ENCODE measurements around the gene SPCS1. TPM values are rescaled to one million over a fixed set of nuclear protein-coding genes. Genes with fewer than 3 reads are reported as not detected.

The SPCS1 gene
- total RNA-seq, 1 experiment from 2014 or later, result 124 TPM

- ChIA-PET CTCF (no interaction called here), RAD21 (ENCODE audit: low non-redundant PET in 1 of 2, low total read pairs in 2 of 2, uncharacterized antibody in 2 of 2, unreplicated experiment in 2 of 2) (no interaction called here), POLR2A (no interaction called here)
- no peak for DNase-seq (ENCODE audit: low read depth, low spot score)
- Histone ChIP-seq H3K4me2 (ENCODE audit: low read length) (no peak overlapping the region), H2AFZ (ENCODE audit: low read depth, low read length, poor library complexity, severe bottlenecking) (no peak overlapping the region), H3K27me3 (ENCODE audit: insufficient read depth, low read length) (no peaks in the 10 kb centered on the region), H3K4me1 (ENCODE audit: control insufficient read depth in 1 of 2, insufficient read depth in 2 of 2, low read length in 2 of 2) (no peaks in the 10 kb centered on the region), H3K79me2 (ENCODE audit: insufficient read depth, low read length) (no peaks in the 10 kb centered on the region), H3K9me3 (ENCODE audit: control insufficient read depth in 1 of 2, insufficient read depth in 1 of 2, low read depth in 1 of 2, low read length in 2 of 2) (no peaks in the 10 kb centered on the region), H3K9ac (ENCODE audit: low read length) (no peak overlapping the region), H3K36me3 (ENCODE audit: control insufficient read depth in 1 of 2, insufficient read depth in 2 of 2, low read length in 2 of 2) (peaks cover 0 to 3% of the 10 kb centered on the region in 2 experiments; a peak in 1 of 4 replicates), H3K27ac (ENCODE audit: low read depth, low read length) (no peak overlapping the region), H3K9me2 (ENCODE audit: insufficient read depth) (no peaks in the 10 kb centered on the region), H4K20me1 (ENCODE audit: insufficient read depth) (no peaks in the 10 kb centered on the region), H3K4me3 (replicated peaks in 1 of 2; ENCODE audit: low read depth in 1 of 2, low read length in 2 of 2) (no peak overlapping the region)
- intact Hi-C loops (cut with micrococcal nuclease), result no loop called here
- TF ChIP-seq SP1 (IDR thresholded peaks at IDR 0.05; ENCODE audit: low read depth), result no peak
- no peak for TF ChIP-seq POLR2A (IDR thresholded peaks at IDR 0.05; ENCODE audit: borderline replicate concordance, extremely low read depth, insufficient read depth, insufficient read length)
- no peak for TF ChIP-seq EZH2 (IDR thresholded peaks at IDR 0.05)
- TF ChIP-seq RAD21 (IDR thresholded peaks at IDR 0.05; ENCODE audit: low read depth), result no peak
- TF ChIP-seq ZFX (IDR thresholded peaks at IDR 0.05), result no peak
- TF ChIP-seq FOSL1 (IDR thresholded peaks at IDR 0.05; ENCODE audit: low read depth), result no peak
- no peak for TF ChIP-seq SRF (IDR thresholded peaks at IDR 0.05; ENCODE audit: low read depth)
- BruUV-seq (replicated peaks), result no TSS peak
- no peak for ATAC-seq
These were observed 9.9 kb downstream of the SPCS1 start for GRCh38 chr3:52715714-52716305.

- no peak for ATAC-seq
- ChIA-PET POLR2A (no interaction called here), CTCF (no interaction called here)
- TF ChIP-seq RAD21 (IDR thresholded peaks at IDR 0.05; ENCODE audit: low read depth), result no peak
- TF ChIP-seq SIN3A (IDR thresholded peaks at IDR 0.05; ENCODE audit: low read depth), result no peak
- TF ChIP-seq EZH2 (IDR thresholded peaks at IDR 0.05), result no peak
- no peak for TF ChIP-seq ZBTB33 (IDR thresholded peaks at IDR 0.05; ENCODE audit: extremely low read depth, insufficient replicate concordance, low read length)
- no peak for TF ChIP-seq CEBPB (IDR thresholded peaks at IDR 0.05; ENCODE audit: low read depth)
- TF ChIP-seq YY1 (IDR thresholded peaks at IDR 0.05; ENCODE audit: extremely low read depth, insufficient replicate concordance, low read depth, low read length), result no peak
- TF ChIP-seq EZH2phosphoT487 (IDR thresholded peaks at IDR 0.05; ENCODE audit: borderline replicate concordance), result no peak
- no peak for TF ChIP-seq MAX (IDR thresholded peaks at IDR 0.05)
- TF ChIP-seq ZFX (IDR thresholded peaks at IDR 0.05), result no peak
- no peak for TF ChIP-seq JUND (IDR thresholded peaks at IDR 0.05)
- TF ChIP-seq FOSL1 (IDR thresholded peaks at IDR 0.05; ENCODE audit: low read depth), result no peak
- no peak for TF ChIP-seq CBX3 (IDR thresholded peaks at IDR 0.05; ENCODE audit: low read depth)
- TF ChIP-seq ELF1 (IDR thresholded peaks at IDR 0.05; ENCODE audit: borderline replicate concordance, low read depth), result no peak
- TF ChIP-seq SP1 (IDR thresholded peaks at IDR 0.05; ENCODE audit: low read depth), result no peak
- TF ChIP-seq TCF7L2 (IDR thresholded peaks at IDR 0.05; ENCODE audit: borderline replicate concordance, extremely low read depth, insufficient read depth, insufficient read length), result no peak
- no peak for TF ChIP-seq SRF (IDR thresholded peaks at IDR 0.05; ENCODE audit: low read depth)
These were observed 13.7 kb downstream of the SPCS1 start for GRCh38 chr3:52719618-52720017.

More at GRCh38 chr3:52719618-52720017, 13.7 kb downstream of the SPCS1 start:
- RAD21 ChIA-PET (ENCODE audit: low non-redundant PET in 1 of 2, low total read pairs in 2 of 2, uncharacterized antibody in 2 of 2, unreplicated experiment in 2 of 2), result interaction anchor here in 1 of 2 experiments (0.6 kb wide), 1 partner anchor 138 kb away, joined by 4 read pairs; no protein-coding TSS in a partner anchor
- no peak overlapping the region for H3K9ac ChIP-seq (ENCODE audit: low read length)
- H3K79me2 ChIP-seq (ENCODE audit: insufficient read depth, low read length), result no peaks in the 10 kb centered on the region
- H2AFZ ChIP-seq (ENCODE audit: low read depth, low read length, poor library complexity, severe bottlenecking), result no peak overlapping the region
- H3K4me2 ChIP-seq (ENCODE audit: low read length), result no peak overlapping the region
- no peaks in the 10 kb centered on the region for H3K9me2 ChIP-seq (ENCODE audit: insufficient read depth)
- H3K36me3 ChIP-seq (ENCODE audit: control insufficient read depth in 1 of 2, insufficient read depth in 2 of 2, low read length in 2 of 2), result peaks cover 0 to 3% of the 10 kb centered on the region in 2 experiments; a peak in 1 of 4 replicates
- no peaks in the 10 kb centered on the region for H3K9me3 ChIP-seq (ENCODE audit: control insufficient read depth in 1 of 2, insufficient read depth in 1 of 2, low read depth in 1 of 2, low read length in 2 of 2)
- no peaks in the 10 kb centered on the region for H4K20me1 ChIP-seq (ENCODE audit: insufficient read depth)
- no peak for DNase-seq (ENCODE audit: low read depth, low spot score)
- intact Hi-C loops (cut with micrococcal nuclease), result no loop called here
- no peak overlapping the region for H3K27ac ChIP-seq (ENCODE audit: low read depth, low read length)
- H3K27me3 ChIP-seq (ENCODE audit: insufficient read depth, low read length), result no peaks in the 10 kb centered on the region
- H3K4me3 ChIP-seq (replicated peaks in 1 of 2; ENCODE audit: low read depth in 1 of 2, low read length in 2 of 2), result no peak overlapping the region
- H3K4me1 ChIP-seq (ENCODE audit: control insufficient read depth in 1 of 2, insufficient read depth in 2 of 2, low read length in 2 of 2), result no peaks in the 10 kb centered on the region
- no TSS peak for BruUV-seq (replicated peaks)
